Measurements from ENCODE around the gene AGRP.

AGRP gene

DNA sequence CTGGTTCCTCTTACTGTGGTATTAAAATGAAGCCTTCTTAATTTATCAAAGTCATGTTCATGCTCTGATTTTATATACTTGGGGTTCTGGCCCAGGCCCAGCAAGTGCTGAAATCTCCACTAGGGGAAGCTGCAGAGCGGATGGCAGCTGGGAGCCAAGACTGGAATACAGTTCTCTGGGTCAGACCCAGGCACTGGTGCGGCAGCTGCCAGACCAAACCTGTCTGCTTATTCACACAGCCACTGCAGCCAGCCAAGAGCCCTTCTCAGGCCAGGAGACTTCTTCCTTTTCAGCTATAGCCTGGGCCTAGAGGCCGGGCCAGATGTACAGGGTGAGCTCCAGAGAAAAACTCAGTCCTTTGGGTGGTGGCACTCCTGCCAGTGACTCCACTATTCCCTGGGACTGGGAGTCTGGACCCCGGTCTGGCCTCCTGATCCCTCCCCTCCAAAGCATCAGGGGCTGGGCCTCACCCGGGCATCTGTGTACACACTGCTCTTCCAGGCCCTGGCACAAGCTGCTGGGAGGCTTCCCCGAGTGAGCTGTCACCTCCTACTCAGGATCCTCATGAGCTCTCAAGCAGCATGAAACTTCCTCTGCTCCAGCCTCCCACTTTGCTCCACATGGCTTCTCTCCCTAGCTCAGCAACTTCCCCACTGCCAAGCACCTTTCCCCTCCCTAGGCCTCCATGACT, 26.8 kb downstream of the AGRP start:
- Histone ChIP-seq H3K4me2 (peak overlapping the region in 2 of 11 experiments; percentile 79 to 81; a peak in 3 of 22 replicates), H3K4me3 (no peak overlapping the region), H3K27me3 (no peaks in the 10 kb centered on the region), H3K9me3 (replicated peaks in 1 of 11) (no peaks in the 10 kb centered on the region), H3K36me3 (peaks cover 22 to 100% (median 92%) of the 10 kb centered on the region in 11 experiments; a peak in 21 of 22 replicates), H3K27ac (peak overlapping the region in 1 of 11 experiments; percentile 7; a peak in 3 of 22 replicates), H3K9ac (peak overlapping the region in 3 of 11 experiments; percentile 24 to 61 (median 38); a peak in 3 of 22 replicates), H3K4me1 (peaks cover 33 to 74% (median 54%) of the 10 kb centered on the region in 10 experiments; a peak in 19 of 20 replicates), H4K20me1 (peaks cover 98 to 100% (median 100%) of the 10 kb centered on the region in 11 experiments)
- no peak for TF ChIP-seq Cebpa-rat (IDR thresholded peaks at IDR 0.05)

DNA sequence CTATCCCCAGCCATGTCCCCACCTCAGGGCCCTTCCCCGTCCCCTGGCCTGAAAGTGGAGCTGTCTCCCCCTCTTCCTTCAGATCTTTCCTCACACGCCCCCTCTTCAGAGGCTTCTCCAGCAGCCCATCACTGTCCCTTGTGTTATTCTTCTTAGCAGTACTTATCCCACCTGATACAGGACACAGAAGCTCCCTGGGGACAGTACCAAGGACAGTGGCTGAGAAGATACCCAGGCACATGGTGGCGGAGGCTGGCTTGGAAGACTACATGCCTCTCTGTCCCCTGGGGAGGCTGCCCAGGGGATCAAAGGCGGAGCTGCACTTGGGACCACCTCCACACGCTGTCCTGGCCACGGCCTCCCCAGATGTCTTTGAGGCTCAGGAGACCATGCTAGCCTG, 28.5 kb downstream of the AGRP start:
- no peaks in the 10 kb centered on the region for H3K9me3 ChIP-seq (replicated peaks in 1 of 11)
- H3K9ac ChIP-seq = peak overlapping the region in 3 of 11 experiments; percentile 1 to 35 (median 22); a peak in 2 of 22 replicates
- peaks cover 28 to 100% (median 92%) of the 10 kb centered on the region in 11 experiments; a peak in 21 of 22 replicates for H3K36me3 ChIP-seq
- no peaks in the 10 kb centered on the region for H3K27me3 ChIP-seq
- TF ChIP-seq Cebpa-rat (IDR thresholded peaks at IDR 0.05) = no peak
- no peak overlapping the region for H3K27ac ChIP-seq
- no peak overlapping the region for H3K4me3 ChIP-seq
- peaks cover 88 to 100% (median 100%) of the 10 kb centered on the region in 11 experiments for H4K20me1 ChIP-seq
- H3K4me1 ChIP-seq = peaks cover 28 to 66% (median 41%) of the 10 kb centered on the region in 10 experiments; a peak in 19 of 20 replicates
- peak overlapping the region in 4 of 11 experiments; percentile 3 to 47 (median 34); a peak in 6 of 22 replicates for H3K4me2 ChIP-seq

DNA sequence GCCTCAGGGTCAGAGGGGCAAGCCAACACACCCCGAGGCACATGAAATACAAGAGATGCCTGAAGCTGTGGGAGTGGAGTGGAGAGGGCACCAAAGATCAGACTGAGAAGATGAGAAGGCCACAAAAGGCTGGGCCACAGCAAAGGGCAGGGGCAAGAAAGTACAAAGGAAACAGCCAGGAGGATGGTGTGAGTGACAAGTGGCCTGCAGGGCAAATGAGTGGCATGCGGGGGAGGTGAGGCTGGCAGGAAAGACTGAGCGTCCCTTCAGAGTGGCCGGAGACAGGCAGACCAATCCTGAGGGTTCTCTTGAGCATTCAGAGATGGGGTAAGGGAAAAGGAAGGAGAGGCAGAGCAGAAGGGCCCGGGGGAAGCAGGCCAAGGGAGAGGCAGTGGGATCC, 29.2 kb downstream of the AGRP start:
- Histone ChIP-seq H3K9me3 (replicated peaks in 1 of 11) (no peaks in the 10 kb centered on the region), H3K4me1 (peaks cover 21 to 65% (median 34%) of the 10 kb centered on the region in 10 experiments; a peak in 19 of 20 replicates), H3K36me3 (peaks cover 31 to 100% (median 92%) of the 10 kb centered on the region in 11 experiments; a peak in 21 of 22 replicates), H3K27me3 (no peaks in the 10 kb centered on the region), H3K4me2 (no peak overlapping the region), H3K27ac (no peak overlapping the region), H3K4me3 (no peak overlapping the region), H3K9ac (peak overlapping the region in 1 of 11 experiments; percentile 22; a peak in 1 of 22 replicates), H4K20me1 (peaks cover 86 to 100% (median 100%) of the 10 kb centered on the region in 11 experiments)
- no peak for TF ChIP-seq Cebpa-rat (IDR thresholded peaks at IDR 0.05)

DNA sequence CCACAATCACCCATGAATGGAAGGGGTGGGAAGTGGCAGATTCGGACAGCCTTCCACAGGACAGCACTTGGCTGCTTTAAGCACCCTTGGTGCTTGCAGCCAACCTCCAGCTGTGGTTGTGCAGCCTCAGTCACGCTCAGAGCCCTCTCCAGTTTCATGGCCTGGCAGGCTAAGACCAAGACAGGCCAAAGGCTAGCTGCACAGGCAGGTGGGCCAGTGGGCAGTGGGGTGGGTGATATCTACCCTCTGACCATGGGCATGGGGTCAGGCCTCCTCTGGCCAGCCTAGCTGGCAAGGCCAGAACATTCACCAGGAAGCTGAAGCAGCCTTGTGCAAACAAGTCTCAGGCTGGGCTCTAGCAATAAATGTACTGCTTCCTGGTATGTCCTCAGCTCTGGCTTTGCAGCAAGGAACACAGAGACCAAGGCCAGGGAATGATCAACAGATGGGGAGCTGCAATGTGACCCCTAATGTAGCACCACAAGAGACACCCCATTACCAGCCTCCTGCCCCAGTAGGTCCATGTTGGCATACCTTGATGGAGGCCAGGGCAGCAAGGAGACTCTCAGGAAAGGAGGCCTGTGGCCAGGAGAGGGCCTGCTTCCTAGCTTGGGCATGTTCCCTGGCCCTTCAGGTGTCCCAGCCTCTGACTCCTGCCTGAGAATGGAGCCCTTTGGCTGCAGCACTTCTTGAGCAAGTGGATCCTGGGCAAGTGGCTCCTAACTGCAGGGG, 31.5 kb downstream of the AGRP start:
- 0 out of 22 replicates have a peak overlapping the region, but pooled peaks of 1 of the 11 experiments have one; percentile 28 for H3K9ac ChIP-seq
- no peak overlapping the region for H3K4me3 ChIP-seq
- TF ChIP-seq Cebpa-rat (IDR thresholded peaks at IDR 0.05) = no peak
- H3K27me3 ChIP-seq = no peaks in the 10 kb centered on the region
- no peak overlapping the region for H3K27ac ChIP-seq
- peaks cover 85 to 100% (median 100%) of the 10 kb centered on the region in 11 experiments for H4K20me1 ChIP-seq
- no peaks in the 10 kb centered on the region for H3K9me3 ChIP-seq (replicated peaks in 1 of 11)
- no peak overlapping the region for H3K4me2 ChIP-seq
- peaks cover 53 to 100% (median 94%) of the 10 kb centered on the region in 11 experiments for H3K36me3 ChIP-seq
- H3K4me1 ChIP-seq = peaks cover 6 to 55% (median 17%) of the 10 kb centered on the region in 10 experiments; a peak in 17 of 20 replicates

DNA sequence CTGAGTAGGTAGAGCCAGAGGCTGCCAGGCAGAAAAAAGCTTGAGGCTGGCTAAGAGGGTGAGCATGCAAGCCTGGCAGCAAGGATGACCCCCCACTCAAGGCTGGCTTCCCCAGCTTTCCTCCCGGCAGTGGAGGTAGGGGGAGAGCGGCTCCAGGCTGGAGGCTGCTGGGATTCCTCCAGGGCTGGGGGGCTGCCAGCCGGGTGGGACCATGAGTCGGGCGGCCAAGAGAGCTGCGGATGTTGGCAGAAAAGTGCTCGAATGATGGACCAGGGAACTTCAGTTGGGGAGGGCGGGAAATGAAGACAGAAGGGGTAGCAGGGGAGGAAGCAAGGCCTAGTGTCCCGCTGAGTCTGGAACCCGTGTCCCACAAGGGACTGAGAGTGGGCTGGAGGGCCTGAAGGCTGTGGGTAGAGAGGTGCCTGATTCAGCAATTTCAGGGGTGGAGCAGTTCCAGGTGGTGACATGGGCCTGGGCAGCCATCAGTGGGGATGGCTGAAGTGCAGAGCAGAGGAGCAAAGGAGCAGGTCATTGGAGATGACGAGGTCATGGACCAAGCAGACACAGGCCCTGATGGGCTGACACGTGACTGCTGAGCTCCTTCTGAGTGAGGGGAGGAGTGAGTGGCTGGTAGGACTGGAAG, 32.2 kb downstream of the AGRP start:
- H3K9ac ChIP-seq = 0 out of 22 replicates have a peak overlapping the region, but pooled peaks of 1 of the 11 experiments have one; percentile 28
- H3K36me3 ChIP-seq = peaks cover 53 to 100% (median 94%) of the 10 kb centered on the region in 11 experiments
- H3K9me3 ChIP-seq (replicated peaks in 1 of 11) = no peaks in the 10 kb centered on the region
- H3K27me3 ChIP-seq = no peaks in the 10 kb centered on the region
- no peak for TF ChIP-seq Cebpa-rat (IDR thresholded peaks at IDR 0.05)
- H3K4me1 ChIP-seq = peaks cover 0 to 55% (median 11%) of the 10 kb centered on the region in 10 experiments; a peak in 15 of 20 replicates
- H3K4me3 ChIP-seq = no peak overlapping the region
- H3K4me2 ChIP-seq = no peak overlapping the region
- no peak overlapping the region for H3K27ac ChIP-seq
- H4K20me1 ChIP-seq = peaks cover 85 to 100% (median 100%) of the 10 kb centered on the region in 11 experiments

DNA sequence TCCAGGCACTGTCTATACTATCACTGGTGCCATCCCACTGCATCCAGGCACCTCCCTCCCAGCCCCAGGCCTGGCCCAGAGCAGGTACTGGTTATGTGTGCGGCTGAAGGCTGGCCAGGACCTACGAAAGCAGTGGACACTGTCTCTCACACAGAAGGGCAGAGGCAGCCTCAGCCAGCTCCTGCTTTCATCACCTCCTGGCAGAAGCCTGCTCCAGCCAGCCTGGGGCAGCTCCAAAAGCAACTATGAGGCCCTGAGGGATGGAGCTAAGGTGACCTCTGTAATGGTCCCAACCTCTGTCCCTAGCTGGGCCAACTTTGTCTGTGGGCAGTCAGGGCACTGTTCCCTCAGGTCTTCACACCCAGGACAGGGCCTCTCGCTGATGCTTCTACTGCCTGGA, 33.6 kb downstream of the AGRP start:
- H3K9me3 ChIP-seq (replicated peaks in 1 of 11) = no peaks in the 10 kb centered on the region
- TF ChIP-seq Cebpa-rat (IDR thresholded peaks at IDR 0.05) = no peak

DNA sequence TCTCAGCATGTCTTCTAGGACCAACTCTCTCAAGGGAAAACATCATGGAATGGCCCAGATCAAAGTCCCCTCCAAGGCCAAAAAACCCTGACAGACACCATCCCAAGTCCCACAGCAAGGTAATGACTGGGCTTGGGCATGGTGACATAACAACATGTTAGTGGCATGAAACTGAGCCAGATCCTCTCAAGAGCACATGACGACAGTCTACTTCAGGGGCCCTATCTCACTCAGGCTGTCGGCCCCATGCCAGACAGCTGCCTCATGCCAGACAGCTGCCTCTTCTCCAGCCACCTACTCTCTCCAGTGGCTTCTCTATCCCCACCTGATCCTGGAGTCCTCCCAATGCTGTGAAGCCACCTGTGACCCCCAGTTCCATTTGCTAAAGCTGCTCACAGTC, 34.0 kb downstream of the AGRP start:
- peaks cover 59 to 100% (median 100%) of the 10 kb centered on the region in 11 experiments for H3K36me3 ChIP-seq
- no peaks in the 10 kb centered on the region for H3K9me3 ChIP-seq (replicated peaks in 1 of 11)
- H3K4me1 ChIP-seq = peaks cover 0 to 39% (median 0%) of the 10 kb centered on the region in 10 experiments; a peak in 6 of 20 replicates
- H3K27ac ChIP-seq = no peak overlapping the region
- peaks cover 85 to 100% (median 100%) of the 10 kb centered on the region in 11 experiments for H4K20me1 ChIP-seq
- TF ChIP-seq Cebpa-rat (IDR thresholded peaks at IDR 0.05) = no peak
- H3K4me3 ChIP-seq = no peak overlapping the region
- H3K27me3 ChIP-seq = no peaks in the 10 kb centered on the region
- no peak overlapping the region; a peak in 1 of 22 replicates for H3K4me2 ChIP-seq
- peak overlapping the region in 2 of 11 experiments; percentile 33 to 46; a peak in 3 of 22 replicates for H3K9ac ChIP-seq

More for the DNA sequence above, 33.6 kb downstream of the AGRP start:
- Histone ChIP-seq H3K4me3 (no peak overlapping the region), H3K27ac (no peak overlapping the region), H4K20me1 (peaks cover 85 to 100% (median 100%) of the 10 kb centered on the region in 11 experiments), H3K4me2 (no peak overlapping the region; a peak in 1 of 22 replicates), H3K4me1 (peaks cover 0 to 42% (median under 1%) of the 10 kb centered on the region in 10 experiments; a peak in 8 of 20 replicates), H3K27me3 (no peaks in the 10 kb centered on the region), H3K9ac (peak overlapping the region in 2 of 11 experiments; percentile 30 to 33; a peak in 1 of 22 replicates), H3K36me3 (peaks cover 57 to 100% (median 100%) of the 10 kb centered on the region in 11 experiments)

DNA sequence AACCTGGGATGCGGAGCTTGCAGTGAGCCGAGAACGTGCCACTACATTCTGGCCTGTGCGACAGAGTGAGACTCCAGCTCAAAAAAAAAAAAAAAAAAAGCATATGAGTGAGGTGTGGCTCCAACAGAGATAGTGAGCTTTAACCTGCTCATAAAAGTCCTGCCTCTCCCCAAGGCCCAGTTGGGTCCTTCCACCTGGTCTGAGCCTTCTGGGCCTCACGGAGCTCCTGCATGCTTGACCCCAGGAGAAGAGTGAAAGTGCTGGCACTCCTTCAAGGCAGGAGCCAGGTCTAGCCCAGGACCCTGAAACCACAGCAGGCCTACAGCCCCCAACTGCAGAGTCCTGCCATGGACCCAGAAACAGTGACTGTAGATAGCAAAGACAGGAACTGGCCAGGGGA, 34.8 kb downstream of the AGRP start:
- peaks cover 0 to 39% (median 0%) of the 10 kb centered on the region in 10 experiments; a peak in 5 of 20 replicates for H3K4me1 ChIP-seq
- TF ChIP-seq Cebpa-rat (IDR thresholded peaks at IDR 0.05) = no peak
- no peak overlapping the region for H3K4me3 ChIP-seq
- no peak overlapping the region for H3K4me2 ChIP-seq
- peaks cover 86 to 100% (median 100%) of the 10 kb centered on the region in 11 experiments for H4K20me1 ChIP-seq
- H3K36me3 ChIP-seq = peaks cover 65 to 100% (median 100%) of the 10 kb centered on the region in 11 experiments
- no peak overlapping the region for H3K27ac ChIP-seq
- H3K27me3 ChIP-seq = no peaks in the 10 kb centered on the region
- no peaks in the 10 kb centered on the region for H3K9me3 ChIP-seq (replicated peaks in 1 of 11)
- peak overlapping the region in 2 of 11 experiments; percentile 33 to 46; a peak in 3 of 22 replicates for H3K9ac ChIP-seq
